PC-9 (cell line): ENCODE measurements around the gene GFPT1. TPM values are rescaled to one million over a fixed set of nuclear protein-coding genes. Genes with fewer than 3 reads are reported as not detected.
A peak's percentile ranks its signal among the peaks of the same experiment; 100 is the strongest.

Experiments
- BruUV-seq: library from RNA; stranded (reverse); fragments of 400-500 nt; replicated peaks from 2 replicates; lab custom pipeline; 2021; lab: Mats Ljungman, UMichigan
- CTCF ChIA-PET: fragments of 300-600 bp; sonication (Branson Sonifier 250); formaldehyde crosslinking; loops from one replicate; lab custom pipeline; 2022; ENCODE audit warnings: antibody characterized with exemption; lab: Charles Lee
- POLR2A ChIA-PET: fragments of 300-600 bp; sonication (Branson Sonifier 250); formaldehyde crosslinking; loops from one replicate; lab custom pipeline; 2022; ENCODE audit warnings: antibody characterized with exemption; ENCODE audit not compliant: unreplicated experiment; lab: Charles Lee
- DNase-seq, 2 experiments: peaks; one replicate each; pipeline versions ENCODE4 v3.0.0 to v3.0.0-alpha.2; 2015 to 2022; ENCODE audit warnings: mixed read lengths in 1 of 2
- H2AFZ ChIP-seq: fragments of 200-600 bp; sonication (generic); 2 replicates; pipeline ENCODE4 v1.8.1; 2017; ENCODE audit warnings: antibody characterized with exemption
- H3F3A ChIP-seq: fragments of 200-600 bp; sonication (generic); 2 replicates; pipeline ENCODE4 v1.8.1; 2017; ENCODE audit warnings: antibody characterized with exemption, mild to moderate bottlenecking, low read depth; ENCODE audit not compliant: insufficient read depth
- H3K27ac ChIP-seq: fragments of 200-600 bp; sonication (generic); 2 replicates; pipeline ENCODE4 v1.6.1; 2016; ENCODE audit warnings: mixed run types
- H3K27me3 ChIP-seq: fragments of 200-600 bp; sonication (generic); 2 replicates; pipeline ENCODE4 v1.6.1; 2016; ENCODE audit warnings: low read depth, mixed run types; ENCODE audit not compliant: insufficient read depth
- H3K36me3 ChIP-seq: fragments of 200-600 bp; sonication (generic); 2 replicates; pipeline ENCODE4 v1.6.1; 2016; ENCODE audit warnings: low read depth, mixed run types
- H3K4me1 ChIP-seq: fragments of 200-600 bp; sonication (generic); replicated peaks from 2 replicates; pipeline ENCODE4 v1.6.1; 2016; ENCODE audit warnings: mixed run types; ENCODE audit not compliant: insufficient read depth
- H3K4me2 ChIP-seq: fragments of 200-600 bp; sonication (generic); 2 replicates; pipeline ENCODE4 v1.6.1; 2017; ENCODE audit warnings: mixed run types
- H3K4me3 ChIP-seq: fragments of 200-600 bp; sonication (generic); 2 replicates; pipeline ENCODE4 v1.6.1; 2016; ENCODE audit warnings: mixed run types
- H3K79me2 ChIP-seq: fragments of 200-600 bp; sonication (generic); 2 replicates; pipeline ENCODE4 v1.6.1; 2017; ENCODE audit warnings: low read depth, mixed run types
- H3K9me2 ChIP-seq: fragments of 200-600 bp; sonication (generic); 2 replicates; pipeline ENCODE4 v1.8.1; 2017; ENCODE audit warnings: mild to moderate bottlenecking; ENCODE audit not compliant: insufficient read depth
- H3K9me3 ChIP-seq: fragments of 200-600 bp; sonication (generic); 2 replicates; pipeline ENCODE4 v1.8.1; 2016; ENCODE audit warnings: low read depth; ENCODE audit not compliant: insufficient read depth
- H4K20me1 ChIP-seq: fragments of 200-600 bp; sonication (generic); 2 replicates; pipeline ENCODE4 v1.8.1; 2017; ENCODE audit not compliant: insufficient read depth
- EZH2 ChIP-seq: fragments of 200-600 bp; sonication (generic); IDR thresholded peaks from 2 replicates; pipeline ENCODE4 v1.8.0; 2017; ENCODE audit warnings: antibody characterized with exemption, low read depth
- intact Hi-C: fragments of 100-400 bp; cut with micrococcal nuclease; formaldehyde crosslinking; loops from one replicate; pipeline ENCODE4 v1.10.0; 2022; ENCODE audit not compliant: unreplicated experiment
- total RNA-seq: library from RNA; stranded (reverse); gene quantifications from 2 replicates; pipeline ENCODE4 v1.2.3, GENCODE V29; 2021
- TF ChIP-seq, protein P1 (sequence below): fragments of 200-600 bp; sonication (generic); conservative IDR thresholded peaks from 2 replicates; pipeline ENCODE4 v1.6.1; 2017; ENCODE audit warnings: mixed run types, antibody characterized with exemption, mild to moderate bottlenecking, moderate library complexity

The GFPT1 gene
- total RNA-seq, 1 experiment from 2014 or later, result 58.3 TPM

DNA sequence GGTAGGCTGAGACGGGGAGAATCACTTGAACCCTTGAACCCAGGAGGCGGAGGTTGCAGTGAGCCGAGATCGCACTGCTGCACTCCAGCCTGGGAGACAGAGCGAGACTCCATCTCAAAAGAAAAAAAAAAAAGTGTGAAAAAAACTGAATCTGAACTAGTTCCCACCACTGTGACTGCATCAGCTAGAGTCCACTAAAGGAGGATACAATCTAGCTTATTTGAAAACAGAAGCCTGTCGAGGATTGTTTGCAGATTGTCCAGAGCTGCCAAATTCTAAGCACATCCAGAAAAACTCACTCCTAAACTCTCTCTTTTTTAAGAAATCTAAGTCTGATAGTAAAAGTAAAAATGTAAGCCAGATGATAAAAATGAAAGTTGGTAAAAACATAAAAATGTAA, 10.6 kb downstream of the GFPT1 start:
- no peak overlapping the region for H3K4me2 ChIP-seq
- POLR2A ChIA-PET, result interaction anchor here (0.6 kb wide), 1 partner anchor 445 kb away, joined by 8 read pairs; no protein-coding TSS in a partner anchor
- peaks cover 28% of the 10 kb centered on the region for H3K36me3 ChIP-seq
- peaks cover 8% of the 10 kb centered on the region for H3F3A ChIP-seq
- no peak overlapping the region for H3K27ac ChIP-seq
- H4K20me1 ChIP-seq, result peaks cover 70% of the 10 kb centered on the region
- no peak overlapping the region for H3K4me3 ChIP-seq
- no peaks in the 10 kb centered on the region for H3K9me2 ChIP-seq
- no peaks in the 10 kb centered on the region for H3K9me3 ChIP-seq
- peaks cover 9% of the 10 kb centered on the region for H3K4me1 ChIP-seq
- no TSS peak for BruUV-seq
- H2AFZ ChIP-seq, result no peak overlapping the region
- peaks cover 72% of the 10 kb centered on the region for H3K79me2 ChIP-seq
- DNase-seq, result no peak
- intact Hi-C loops, result no loop called here
- CTCF ChIA-PET, result no interaction called here
- no peak for TF ChIP-seq EZH2
- TF ChIP-seq, protein P1, sequence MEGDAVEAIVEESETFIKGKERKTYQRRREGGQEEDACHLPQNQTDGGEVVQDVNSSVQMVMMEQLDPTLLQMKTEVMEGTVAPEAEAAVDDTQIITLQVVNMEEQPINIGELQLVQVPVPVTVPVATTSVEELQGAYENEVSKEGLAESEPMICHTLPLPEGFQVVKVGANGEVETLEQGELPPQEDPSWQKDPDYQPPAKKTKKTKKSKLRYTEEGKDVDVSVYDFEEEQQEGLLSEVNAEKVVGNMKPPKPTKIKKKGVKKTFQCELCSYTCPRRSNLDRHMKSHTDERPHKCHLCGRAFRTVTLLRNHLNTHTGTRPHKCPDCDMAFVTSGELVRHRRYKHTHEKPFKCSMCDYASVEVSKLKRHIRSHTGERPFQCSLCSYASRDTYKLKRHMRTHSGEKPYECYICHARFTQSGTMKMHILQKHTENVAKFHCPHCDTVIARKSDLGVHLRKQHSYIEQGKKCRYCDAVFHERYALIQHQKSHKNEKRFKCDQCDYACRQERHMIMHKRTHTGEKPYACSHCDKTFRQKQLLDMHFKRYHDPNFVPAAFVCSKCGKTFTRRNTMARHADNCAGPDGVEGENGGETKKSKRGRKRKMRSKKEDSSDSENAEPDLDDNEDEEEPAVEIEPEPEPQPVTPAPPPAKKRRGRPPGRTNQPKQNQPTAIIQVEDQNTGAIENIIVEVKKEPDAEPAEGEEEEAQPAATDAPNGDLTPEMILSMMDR, result no peak
- no peaks in the 10 kb centered on the region for H3K27me3 ChIP-seq

DNA sequence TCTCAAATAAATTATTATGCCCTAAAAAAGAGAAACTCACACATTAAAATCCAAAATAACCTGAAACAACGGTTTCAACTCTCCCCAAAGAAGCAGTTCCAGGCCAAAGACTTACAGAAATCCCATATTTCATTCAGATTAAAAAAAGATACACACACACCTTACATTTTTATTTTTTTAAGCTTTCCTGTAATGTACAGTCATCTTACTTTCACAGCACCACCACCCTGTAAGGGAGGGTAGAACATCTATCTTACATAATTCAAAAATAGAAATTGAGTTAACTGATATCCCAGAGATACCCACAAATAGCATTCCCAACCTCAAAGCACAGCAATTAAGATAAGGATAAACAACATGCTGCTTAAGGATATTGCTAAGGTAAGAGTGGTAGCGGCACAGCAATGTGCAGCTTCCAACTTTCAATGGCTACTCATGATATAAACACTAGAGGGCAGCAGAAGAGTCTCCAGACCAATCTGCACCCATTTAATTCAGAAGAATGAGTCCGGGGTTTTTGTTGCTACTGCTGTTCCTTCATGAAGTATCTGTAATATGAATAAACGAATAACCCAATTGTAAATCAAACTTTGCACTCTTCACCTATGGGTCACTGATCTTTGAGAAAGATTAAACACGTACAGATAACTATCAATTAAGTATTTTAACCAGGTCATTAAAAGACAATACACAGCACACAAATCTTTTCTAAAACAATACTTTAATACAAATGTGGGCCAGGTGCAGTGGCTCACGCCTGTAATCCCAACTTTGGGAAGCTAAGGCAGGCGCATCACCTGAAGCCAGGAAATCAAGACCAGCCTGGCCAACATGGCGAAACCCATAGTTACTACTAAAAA, 11.3 kb downstream of the GFPT1 start:
- Histone ChIP-seq H3K36me3 (peaks cover 28% of the 10 kb centered on the region), H3K79me2 (peaks cover 65% of the 10 kb centered on the region), H3K9me3 (no peaks in the 10 kb centered on the region), H4K20me1 (peaks cover 65% of the 10 kb centered on the region), H3K4me1 (peaks cover 2% of the 10 kb centered on the region; the same call in 1 of the 2 replicates), H2AFZ (no peak overlapping the region), H3K27ac (no peak overlapping the region), H3K9me2 (no peaks in the 10 kb centered on the region), H3K27me3 (no peaks in the 10 kb centered on the region), H3K4me3 (no peak overlapping the region), H3K4me2 (no peak overlapping the region), H3F3A (peaks cover 8% of the 10 kb centered on the region)
- CTCF ChIA-PET, result no interaction called here
- intact Hi-C loops, result no loop called here
- TF ChIP-seq, protein P1, result peak; percentile 65
- TF ChIP-seq EZH2, result no peak
- no TSS peak for BruUV-seq
- POLR2A ChIA-PET, result no interaction called here
- DNase-seq, result no peak

DNA sequence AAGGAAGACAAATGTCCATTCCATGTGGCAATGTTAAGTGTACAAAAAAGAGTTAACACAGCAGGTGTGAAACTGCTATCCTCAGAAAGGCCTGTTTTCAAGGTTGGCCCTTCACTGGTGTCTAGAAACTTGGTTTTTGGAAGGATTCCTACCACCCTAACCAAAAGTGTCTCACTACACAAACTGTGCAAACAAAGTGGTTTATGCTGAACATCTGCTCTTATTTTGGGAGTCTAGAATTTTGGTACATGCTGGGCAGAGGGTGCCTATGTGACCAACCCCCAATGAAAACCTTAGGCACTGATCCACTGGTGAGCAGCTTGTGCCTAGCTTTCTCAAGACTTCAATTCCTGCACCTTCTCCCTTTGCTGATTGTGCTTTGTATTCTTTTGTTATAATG, 14.3 kb downstream of the GFPT1 start:
- BruUV-seq, result no TSS peak
- peaks cover 48% of the 10 kb centered on the region for H4K20me1 ChIP-seq
- DNase-seq, result no peak
- no peaks in the 10 kb centered on the region for H3K4me1 ChIP-seq
- peaks cover 36% of the 10 kb centered on the region for H3K79me2 ChIP-seq
- H3K27ac ChIP-seq, result no peak overlapping the region
- POLR2A ChIA-PET, result no interaction called here
- no peaks in the 10 kb centered on the region for H3K9me3 ChIP-seq
- H3K36me3 ChIP-seq, result peaks cover 46% of the 10 kb centered on the region
- H2AFZ ChIP-seq, result no peak overlapping the region
- H3K4me3 ChIP-seq, result no peak overlapping the region
- peaks cover 6% of the 10 kb centered on the region for H3F3A ChIP-seq
- TF ChIP-seq EZH2, result no peak
- TF ChIP-seq, protein P1, result no peak
- H3K4me2 ChIP-seq, result no peak overlapping the region
- no peaks in the 10 kb centered on the region for H3K9me2 ChIP-seq
- intact Hi-C loops, result no loop called here
- H3K27me3 ChIP-seq, result no peaks in the 10 kb centered on the region
- CTCF ChIA-PET, result no interaction called here
